Measurements from ENCODE around the gene GNPTAB.

DNA sequence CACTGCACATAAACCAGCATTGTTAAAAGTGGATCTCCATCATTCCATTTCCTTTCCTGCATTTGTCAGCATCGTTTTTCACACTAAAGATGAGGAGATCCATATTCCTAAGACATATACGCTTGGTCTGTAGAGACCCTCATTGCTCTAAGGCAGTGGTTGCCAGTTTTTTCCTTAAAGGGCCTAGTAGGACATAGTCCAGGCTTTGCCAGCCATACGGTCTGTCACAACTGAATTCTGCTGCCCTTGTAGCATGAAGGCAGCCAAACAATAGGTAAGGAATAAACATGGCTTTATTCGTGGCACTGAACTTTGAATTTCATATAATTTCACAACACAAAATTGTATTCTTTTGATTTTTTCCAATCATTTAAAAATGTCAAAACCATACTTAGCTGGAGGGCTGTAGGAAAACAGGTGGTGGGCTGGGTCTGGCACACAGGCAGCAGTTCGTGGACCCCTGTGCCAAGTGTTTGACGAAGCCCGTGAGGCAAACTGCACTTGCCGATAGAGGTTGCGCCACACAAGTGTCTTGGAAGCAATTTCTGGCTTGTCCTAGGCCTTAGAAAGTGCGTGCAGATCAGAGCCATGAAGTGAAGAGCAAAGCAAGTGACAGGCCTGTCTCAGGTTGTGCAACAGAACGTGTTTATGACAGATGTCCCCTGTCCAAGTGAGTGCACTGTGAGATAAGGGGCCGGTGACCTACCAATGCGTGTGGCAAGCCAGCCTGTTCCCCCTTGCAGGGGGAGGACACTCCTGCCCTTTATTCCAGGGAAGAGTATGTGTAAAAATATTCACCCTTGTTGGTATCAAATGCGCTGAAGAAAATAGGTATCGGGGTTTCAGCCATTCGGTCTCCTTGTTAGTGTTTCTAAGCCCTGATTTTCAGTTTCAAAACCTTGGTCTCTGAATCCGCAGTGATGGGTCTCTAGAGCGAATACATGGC lies 134.2 kb downstream of the GNPTAB start:
- TF ChIP-seq GATA2 (IDR thresholded peaks at IDR 0.05; ENCODE audit: low read depth, low read length): no peak
- no peak for TF ChIP-seq GATA3 (IDR thresholded peaks at IDR 0.05; ENCODE audit: low read depth, low read length)
